Parathyroid adenoma (tissue), 2 donors: ENCODE data around the gene CDH18.

Experiments used
- H2AFZ ChIP-seq: fragments of 300-600 bp; sonication (generic); one replicate; pipeline ENCODE4 v1.7.0; 2017; ENCODE audit warnings: antibody characterized with exemption, mild to moderate bottlenecking
- H3K27ac ChIP-seq: fragments of 300-600 bp; sonication (generic); one replicate; pipeline ENCODE4 v1.7.0; 2017
- H3K27me3 ChIP-seq: fragments of 300-600 bp; sonication (generic); one replicate; pipeline ENCODE4 v1.7.0; 2017; ENCODE audit warnings: low read length; ENCODE audit not compliant: control insufficient read depth, insufficient read depth
- H3K36me3 ChIP-seq: fragments of 300-600 bp; sonication (generic); one replicate; pipeline ENCODE4 v1.7.0; 2017; ENCODE audit warnings: low read length; ENCODE audit not compliant: control insufficient read depth, insufficient read depth
- H3K4me1 ChIP-seq: fragments of 300-600 bp; sonication (generic); one replicate; pipeline ENCODE4 v1.7.0; 2017; ENCODE audit warnings: control low read depth
- H3K4me2 ChIP-seq: fragments of 300-600 bp; sonication (generic); one replicate; pipeline ENCODE4 v1.7.0; 2017; ENCODE audit warnings: low read length
- H3K4me3 ChIP-seq: fragments of 300-600 bp; sonication (generic); one replicate; pipeline ENCODE4 v1.7.0; 2017; ENCODE audit warnings: low read depth, low read length
- H3K79me2 ChIP-seq: fragments of 300-600 bp; sonication (generic); one replicate; pipeline ENCODE4 v1.7.0; 2017; ENCODE audit warnings: control low read depth
- H3K9ac ChIP-seq: fragments of 300-600 bp; sonication (generic); one replicate; pipeline ENCODE4 v1.7.0; 2017; ENCODE audit warnings: mild to moderate bottlenecking
- H3K9me3 ChIP-seq: fragments of 300-600 bp; sonication (generic); one replicate; pipeline ENCODE4 v1.7.0; 2017; ENCODE audit warnings: low read length; ENCODE audit not compliant: control insufficient read depth
- TF ChIP-seq, protein P1 (sequence below): fragments of 300-600 bp; sonication (generic); IDR thresholded peaks from one replicate; pipeline ENCODE4 v1.7.0; 2017; ENCODE audit warnings: antibody characterized with exemption, mild to moderate bottlenecking
- donor health status: primary hyperparathyroidism.

CDH18 gene

DNA sequence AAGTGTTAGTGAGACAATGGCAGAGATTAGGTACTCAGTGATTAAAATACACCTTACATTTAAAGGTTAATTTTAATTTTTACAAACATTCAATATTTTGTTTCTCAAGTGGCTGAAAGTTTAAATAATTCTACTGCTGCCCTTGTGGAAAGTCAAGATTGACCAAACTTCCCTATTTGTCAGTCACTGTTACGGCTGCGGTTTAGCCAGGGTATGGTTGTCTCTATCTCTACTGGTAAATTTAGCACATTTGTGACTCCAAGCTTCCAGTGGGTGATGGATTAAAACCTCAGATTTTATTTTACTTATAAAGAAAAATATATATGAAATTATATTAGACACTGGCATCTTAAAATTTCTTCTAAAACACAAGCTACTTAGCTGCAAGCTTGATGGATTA lies 368.4 kb downstream of the CDH18 start:
- Histone ChIP-seq H3K4me2 (no peak overlapping the region), H3K27ac (no peak overlapping the region), H3K36me3 (no peaks in the 10 kb centered on the region), H3K9me3 (no peaks in the 10 kb centered on the region), H3K9ac (no peak overlapping the region), H3K79me2 (no peaks in the 10 kb centered on the region), H2AFZ (no peak overlapping the region), H3K4me3 (no peak overlapping the region), H3K27me3 (no peaks in the 10 kb centered on the region), H3K4me1 (no peaks in the 10 kb centered on the region)
- TF ChIP-seq, protein P1, sequence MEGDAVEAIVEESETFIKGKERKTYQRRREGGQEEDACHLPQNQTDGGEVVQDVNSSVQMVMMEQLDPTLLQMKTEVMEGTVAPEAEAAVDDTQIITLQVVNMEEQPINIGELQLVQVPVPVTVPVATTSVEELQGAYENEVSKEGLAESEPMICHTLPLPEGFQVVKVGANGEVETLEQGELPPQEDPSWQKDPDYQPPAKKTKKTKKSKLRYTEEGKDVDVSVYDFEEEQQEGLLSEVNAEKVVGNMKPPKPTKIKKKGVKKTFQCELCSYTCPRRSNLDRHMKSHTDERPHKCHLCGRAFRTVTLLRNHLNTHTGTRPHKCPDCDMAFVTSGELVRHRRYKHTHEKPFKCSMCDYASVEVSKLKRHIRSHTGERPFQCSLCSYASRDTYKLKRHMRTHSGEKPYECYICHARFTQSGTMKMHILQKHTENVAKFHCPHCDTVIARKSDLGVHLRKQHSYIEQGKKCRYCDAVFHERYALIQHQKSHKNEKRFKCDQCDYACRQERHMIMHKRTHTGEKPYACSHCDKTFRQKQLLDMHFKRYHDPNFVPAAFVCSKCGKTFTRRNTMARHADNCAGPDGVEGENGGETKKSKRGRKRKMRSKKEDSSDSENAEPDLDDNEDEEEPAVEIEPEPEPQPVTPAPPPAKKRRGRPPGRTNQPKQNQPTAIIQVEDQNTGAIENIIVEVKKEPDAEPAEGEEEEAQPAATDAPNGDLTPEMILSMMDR: no peak

DNA sequence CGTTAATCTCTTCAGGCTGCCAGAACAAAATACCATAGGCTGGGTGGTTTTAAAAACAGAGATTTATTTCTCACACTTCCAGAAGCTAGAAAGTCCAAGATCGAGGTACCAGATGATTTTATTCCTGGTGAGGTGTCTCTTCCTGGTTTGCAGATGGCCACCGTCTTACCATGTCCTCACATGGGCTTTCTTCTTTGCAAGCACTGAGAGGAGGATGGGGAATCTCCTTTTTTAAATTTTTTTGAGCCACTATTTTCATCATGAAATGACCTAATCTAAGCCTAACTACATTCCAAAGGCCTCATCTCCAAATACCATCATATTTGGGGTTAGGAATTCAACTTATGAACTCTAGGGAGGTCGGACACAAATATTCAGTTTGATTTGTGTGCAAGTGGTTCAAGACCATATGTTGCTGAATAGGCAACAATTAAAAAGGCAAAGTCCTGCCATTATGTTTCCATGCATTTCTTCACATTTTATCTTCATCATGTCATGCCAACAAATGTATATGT lies 371.2 kb downstream of the CDH18 start:
- Histone ChIP-seq H3K79me2 (no peaks in the 10 kb centered on the region), H3K36me3 (no peaks in the 10 kb centered on the region), H3K9me3 (no peaks in the 10 kb centered on the region), H3K4me3 (no peak overlapping the region), H3K27me3 (no peaks in the 10 kb centered on the region), H3K4me2 (no peak overlapping the region), H3K4me1 (no peaks in the 10 kb centered on the region), H3K27ac (no peak overlapping the region), H3K9ac (no peak overlapping the region), H2AFZ (no peak overlapping the region)
- TF ChIP-seq, protein P1: no peak

DNA sequence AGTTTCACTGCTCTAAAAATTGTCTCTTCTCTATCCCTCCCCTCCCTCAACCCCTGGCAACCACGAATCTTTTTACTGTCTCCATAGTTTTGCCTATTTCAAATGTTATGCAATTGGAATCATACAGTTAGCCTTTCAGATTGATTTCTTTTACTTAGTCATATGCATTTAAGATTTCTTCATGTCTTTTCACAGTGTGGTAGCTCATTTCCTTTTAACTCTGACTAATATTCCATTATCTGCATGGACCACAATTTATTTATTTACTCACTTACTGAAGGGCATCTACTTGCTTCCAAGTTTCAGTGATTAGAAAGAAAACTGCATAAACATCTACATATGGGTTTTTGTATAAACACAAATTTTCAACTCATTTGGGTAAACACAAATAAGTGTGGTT lies 372.3 kb downstream of the CDH18 start:
- no peaks in the 10 kb centered on the region for H3K4me1 ChIP-seq
- no peaks in the 10 kb centered on the region for H3K27me3 ChIP-seq
- H3K9me3 ChIP-seq: no peaks in the 10 kb centered on the region
- no peaks in the 10 kb centered on the region for H3K36me3 ChIP-seq
- no peaks in the 10 kb centered on the region for H3K79me2 ChIP-seq
- no peak overlapping the region for H3K4me3 ChIP-seq
- no peak overlapping the region for H3K9ac ChIP-seq
- TF ChIP-seq, protein P1: no peak
- no peak overlapping the region for H3K4me2 ChIP-seq
- no peak overlapping the region for H2AFZ ChIP-seq
- H3K27ac ChIP-seq: no peak overlapping the region

DNA sequence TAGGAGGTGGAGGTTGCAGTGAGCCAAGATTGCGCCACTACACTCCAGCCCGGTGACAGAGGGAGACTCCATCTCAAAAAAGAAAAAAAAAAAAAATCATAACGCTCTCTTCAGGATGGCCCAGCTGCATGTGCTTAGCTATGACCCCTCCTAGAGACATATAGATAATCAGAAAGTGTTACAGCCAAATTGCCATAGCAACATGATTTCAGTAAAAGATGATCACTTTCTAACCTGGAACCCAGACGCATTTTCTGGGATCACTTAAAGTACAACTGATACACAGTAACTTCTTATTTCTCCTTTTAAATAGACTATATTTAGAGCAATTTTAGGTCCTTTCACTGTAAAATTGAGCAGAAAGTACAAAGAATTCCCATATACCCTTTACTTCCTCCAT lies 372.9 kb downstream of the CDH18 start:
- Histone ChIP-seq H3K27me3 (no peaks in the 10 kb centered on the region), H3K9me3 (no peaks in the 10 kb centered on the region), H2AFZ (no peak overlapping the region), H3K4me1 (no peaks in the 10 kb centered on the region), H3K4me3 (no peak overlapping the region), H3K79me2 (no peaks in the 10 kb centered on the region), H3K9ac (no peak overlapping the region), H3K27ac (no peak overlapping the region), H3K36me3 (no peaks in the 10 kb centered on the region), H3K4me2 (no peak overlapping the region)
- TF ChIP-seq, protein P1: no peak

DNA sequence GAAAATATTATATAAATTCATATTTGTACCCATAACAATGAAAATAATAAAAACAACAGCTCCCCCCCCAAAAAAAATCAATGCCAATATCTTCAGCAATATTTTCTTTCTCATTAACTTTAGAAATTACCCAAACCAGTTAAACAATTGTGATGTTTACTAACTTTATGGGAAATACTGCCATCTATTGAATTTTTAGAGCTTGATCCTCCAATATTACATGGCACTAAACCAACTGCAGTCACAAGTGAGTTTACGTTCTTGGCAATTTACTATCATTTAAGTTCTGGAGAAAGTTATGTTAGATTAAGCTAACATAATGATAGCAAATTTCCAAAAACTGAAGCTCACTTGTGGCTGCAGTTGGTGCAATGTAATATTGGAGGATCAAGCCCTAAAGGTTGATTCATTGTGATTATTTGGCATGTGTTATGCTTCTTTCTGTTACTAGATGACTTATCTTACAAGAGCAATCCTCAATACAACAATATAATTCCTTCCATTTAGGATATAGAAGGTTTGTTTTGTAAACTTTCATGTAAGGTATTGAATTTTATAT lies 379.5 kb downstream of the CDH18 start:
- Histone ChIP-seq H3K9me3 (no peaks in the 10 kb centered on the region), H2AFZ (no peak overlapping the region), H3K4me1 (no peaks in the 10 kb centered on the region), H3K27ac (no peak overlapping the region), H3K36me3 (no peaks in the 10 kb centered on the region), H3K4me2 (no peak overlapping the region), H3K79me2 (no peaks in the 10 kb centered on the region), H3K27me3 (no peaks in the 10 kb centered on the region), H3K9ac (no peak overlapping the region), H3K4me3 (no peak overlapping the region)
- TF ChIP-seq, protein P1: no peak
